Effector CD8-positive, alpha-beta T cell (primary cell): ENCODE data around the gene PCDHA7.
"Not testable (repeated sequence)": the region's sequence is repeated elsewhere in the genome, so short reads cannot be mapped to it uniquely, and the experiment has no call there.

ENCODE experiments used
- DNase-seq: peaks from one replicate; lab custom pipeline; 2025; lab: John Stamatoyannopoulos, UW
- total RNA-seq, 4 experiments: gene quantifications; one replicate each; lab custom pipeline; 2026; lab: John Stamatoyannopoulos, UW

Gene PCDHA7, protein sequence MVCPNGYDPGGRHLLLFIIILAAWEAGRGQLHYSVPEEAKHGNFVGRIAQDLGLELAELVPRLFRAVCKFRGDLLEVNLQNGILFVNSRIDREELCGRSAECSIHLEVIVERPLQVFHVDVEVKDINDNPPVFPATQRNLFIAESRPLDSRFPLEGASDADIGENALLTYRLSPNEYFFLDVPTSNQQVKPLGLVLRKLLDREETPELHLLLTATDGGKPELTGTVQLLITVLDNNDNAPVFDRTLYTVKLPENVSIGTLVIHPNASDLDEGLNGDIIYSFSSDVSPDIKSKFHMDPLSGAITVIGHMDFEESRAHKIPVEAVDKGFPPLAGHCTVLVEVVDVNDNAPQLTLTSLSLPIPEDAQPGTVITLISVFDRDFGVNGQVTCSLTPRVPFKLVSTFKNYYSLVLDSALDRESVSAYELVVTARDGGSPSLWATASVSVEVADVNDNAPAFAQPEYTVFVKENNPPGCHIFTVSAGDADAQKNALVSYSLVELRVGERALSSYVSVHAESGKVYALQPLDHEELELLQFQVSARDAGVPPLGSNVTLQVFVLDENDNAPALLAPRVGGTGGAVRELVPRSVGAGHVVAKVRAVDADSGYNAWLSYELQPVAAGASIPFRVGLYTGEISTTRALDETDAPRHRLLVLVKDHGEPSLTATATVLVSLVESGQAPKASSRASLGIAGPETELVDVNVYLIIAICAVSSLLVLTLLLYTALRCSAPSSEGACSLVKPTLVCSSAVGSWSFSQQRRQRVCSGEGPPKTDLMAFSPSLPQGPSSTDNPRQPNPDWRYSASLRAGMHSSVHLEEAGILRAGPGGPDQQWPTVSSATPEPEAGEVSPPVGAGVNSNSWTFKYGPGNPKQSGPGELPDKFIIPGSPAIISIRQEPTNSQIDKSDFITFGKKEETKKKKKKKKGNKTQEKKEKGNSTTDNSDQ
- 0 to 0.29 (median 0) reads per million in 4 experiments for total RNA-seq

DNA sequence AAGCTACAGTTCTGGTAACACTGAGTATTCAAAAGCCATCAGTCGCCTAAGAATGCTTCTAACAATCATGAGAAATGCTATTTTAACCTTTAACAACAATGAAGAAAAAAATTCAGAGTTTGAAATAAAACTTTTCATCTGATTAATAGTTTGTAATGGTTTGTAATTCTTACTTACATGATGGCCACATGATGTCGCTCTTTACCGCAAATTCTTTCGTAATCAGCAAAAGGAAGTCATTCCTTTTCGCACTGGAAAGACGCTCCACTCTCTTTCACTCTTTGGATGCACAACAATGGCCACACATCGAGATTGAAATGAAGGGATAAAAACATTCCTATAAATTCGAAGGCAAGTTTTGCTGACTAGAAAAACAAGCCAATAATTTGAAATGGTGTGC, at the start of gene PCDHA7:
Gene PCDHA7, plus strand, starts transcription at position 277 of the 400 bp plus-strand sequence. Its CDS starts 115 bp downstream, at position 392.
- DNase-seq: no peak

DNA sequence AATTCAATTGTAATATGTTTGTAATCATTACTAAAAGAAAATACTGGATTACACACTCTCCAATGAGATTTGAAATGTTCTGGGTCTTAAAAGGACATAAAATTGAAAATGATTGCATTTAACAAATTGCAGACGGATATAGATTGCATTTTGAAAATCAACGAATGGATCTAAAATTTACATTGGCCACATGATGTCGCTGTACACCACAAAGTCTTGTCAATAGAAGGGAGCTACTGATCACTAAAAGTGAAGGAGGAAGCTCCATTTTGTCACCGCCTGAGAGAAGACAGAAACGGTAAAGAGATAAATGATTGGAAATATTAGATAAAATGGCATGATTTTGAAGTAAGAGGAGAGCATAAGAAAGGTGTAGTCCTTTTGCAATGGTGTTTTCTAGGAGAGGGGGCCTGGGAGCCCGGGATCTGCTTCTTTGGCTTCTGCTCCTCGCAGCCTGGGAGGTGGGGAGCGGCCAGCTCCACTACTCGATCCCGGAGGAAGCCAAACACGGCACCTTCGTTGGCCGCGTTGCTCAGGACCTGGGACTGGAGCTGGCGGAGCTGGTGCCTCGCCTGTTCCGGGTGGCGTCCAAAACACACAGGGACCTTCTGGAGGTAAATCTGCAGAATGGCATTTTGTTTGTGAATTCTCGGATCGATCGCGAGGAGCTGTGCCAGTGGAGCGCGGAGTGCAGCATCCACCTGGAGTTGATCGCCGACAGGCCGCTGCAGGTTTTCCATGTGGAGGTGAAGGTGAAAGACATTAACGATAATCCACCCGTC, 48.0 kb upstream of the PCDHA7 start, which contains the start of gene PCDHA1:
Gene PCDHA1, plus strand, starts transcription at position 236 of the 782 bp plus-strand sequence.
- DNase-seq: no peak

- not testable (repeated sequence) for DNase-seq
Measured at GRCh38 chr5:140787422-140787821, 46.6 kb upstream of the PCDHA7 start.

- not testable (repeated sequence) for DNase-seq
Measured at GRCh38 chr5:140787849-140788504, 46.1 kb upstream of the PCDHA7 start.

DNA sequence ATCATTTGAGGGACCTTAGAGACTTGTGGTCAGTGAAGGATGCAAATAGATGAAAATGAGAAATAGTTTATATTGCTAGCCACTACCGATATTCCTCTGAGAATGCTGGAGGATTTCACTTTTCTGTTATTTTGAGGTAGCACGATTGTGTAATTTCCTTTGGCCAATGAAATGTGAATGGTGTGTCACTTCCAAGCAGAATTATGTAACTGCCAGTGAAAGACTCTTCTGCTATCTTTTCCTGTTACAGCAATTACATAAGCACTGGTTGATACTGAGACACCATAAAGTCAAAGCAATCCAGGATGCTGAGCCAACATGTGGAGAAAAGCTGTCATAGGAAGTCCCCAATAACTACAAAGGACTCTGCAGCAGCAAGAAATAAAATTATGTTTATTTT, 43.0 kb upstream of the PCDHA7 start:
- no peak for DNase-seq

DNA sequence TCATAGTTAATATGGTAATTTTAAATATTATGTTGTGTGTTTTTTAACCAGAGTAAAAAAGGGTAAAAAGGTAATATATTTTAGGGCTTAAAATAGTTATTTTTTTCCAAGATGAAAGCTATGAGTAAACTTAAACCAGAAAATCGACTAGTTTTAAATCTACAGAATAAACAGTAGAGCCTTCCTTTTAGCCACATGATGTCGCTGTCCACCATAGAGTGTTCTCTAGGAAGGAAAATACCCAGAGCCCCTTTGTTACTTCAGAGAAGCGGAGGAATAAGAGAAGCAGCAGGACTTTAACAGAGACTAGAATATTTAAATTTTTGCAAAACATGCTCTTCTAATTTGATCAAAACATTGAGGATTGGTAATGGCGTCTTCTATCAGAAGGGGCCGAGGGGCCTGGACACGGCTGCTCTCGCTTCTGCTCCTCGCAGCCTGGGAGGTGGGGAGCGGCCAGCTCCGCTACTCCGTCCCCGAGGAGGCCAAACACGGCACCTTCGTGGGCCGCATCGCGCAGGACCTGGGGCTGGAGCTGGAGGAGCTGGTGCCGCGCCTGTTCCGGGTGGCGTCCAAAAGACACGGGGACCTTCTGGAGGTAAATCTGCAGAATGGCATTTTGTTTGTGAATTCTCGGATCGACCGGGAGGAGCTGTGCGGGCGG, 39.3 kb upstream of the PCDHA7 start, which contains the start of gene PCDHA2:
Gene PCDHA2, plus strand, starts transcription at position 258 of the 664 bp plus-strand sequence.
- no peak for DNase-seq

DNA sequence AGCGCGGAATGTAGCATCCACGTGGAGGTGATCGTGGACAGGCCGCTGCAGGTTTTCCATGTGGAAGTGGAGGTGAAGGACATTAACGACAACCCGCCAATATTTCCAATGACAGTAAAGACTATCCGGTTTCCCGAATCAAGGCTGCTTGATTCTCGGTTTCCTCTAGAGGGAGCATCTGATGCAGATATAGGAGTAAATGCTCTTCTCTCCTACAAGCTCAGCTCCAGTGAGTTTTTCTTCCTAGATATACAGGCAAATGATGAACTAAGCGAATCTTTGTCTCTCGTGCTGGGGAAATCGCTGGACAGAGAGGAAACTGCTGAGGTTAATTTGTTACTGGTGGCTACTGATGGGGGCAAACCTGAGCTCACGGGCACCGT, 38.8 kb upstream of the PCDHA7 start:
- DNase-seq: no peak

- DNase-seq: not testable (repeated sequence)
Measured at GRCh38 chr5:140796072-140796717, 37.9 kb upstream of the PCDHA7 start.

DNA sequence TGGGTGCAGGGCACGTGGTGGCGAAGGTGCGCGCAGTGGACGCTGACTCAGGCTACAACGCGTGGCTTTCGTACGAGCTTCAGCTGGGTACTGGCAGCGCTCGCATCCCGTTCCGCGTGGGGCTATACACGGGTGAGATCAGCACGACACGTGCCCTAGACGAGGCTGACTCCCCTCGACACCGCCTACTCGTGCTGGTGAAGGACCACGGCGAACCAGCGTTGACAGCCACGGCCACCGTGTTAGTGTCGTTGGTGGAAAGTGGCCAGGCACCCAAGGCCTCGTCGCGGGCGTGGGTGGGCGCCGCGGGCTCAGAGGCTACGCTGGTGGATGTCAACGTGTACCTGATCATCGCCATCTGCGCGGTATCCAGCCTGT, 37.4 kb upstream of the PCDHA7 start:
- DNase-seq: no peak

DNA sequence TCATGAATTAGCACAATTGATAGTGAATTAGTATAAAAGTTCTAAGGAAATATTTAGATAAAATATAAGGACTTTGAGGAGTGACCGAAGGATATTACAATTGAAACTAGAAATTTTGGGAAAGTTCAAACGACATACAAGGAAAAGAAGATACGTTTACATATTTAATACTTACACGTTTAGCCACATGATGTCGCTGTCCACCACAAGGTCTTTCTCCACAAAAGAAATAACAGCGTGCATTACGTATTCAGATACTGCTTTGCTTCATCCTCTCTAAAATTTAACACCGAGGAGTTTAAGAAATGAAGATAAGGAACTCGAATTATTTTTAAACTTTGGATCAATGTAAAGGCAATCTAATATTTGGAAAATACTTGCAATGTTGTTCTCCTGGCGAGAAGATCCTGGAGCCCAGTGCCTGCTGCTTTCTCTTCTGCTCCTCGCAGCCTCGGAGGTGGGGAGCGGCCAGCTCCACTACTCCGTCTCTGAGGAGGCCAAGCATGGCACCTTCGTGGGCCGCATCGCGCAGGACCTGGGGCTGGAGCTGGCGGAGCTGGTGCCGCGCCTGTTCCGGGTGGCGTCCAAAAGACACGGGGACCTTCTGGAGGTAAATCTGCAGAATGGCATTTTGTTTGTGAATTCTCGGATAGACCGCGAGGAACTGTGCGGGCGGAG, 33.1 kb upstream of the PCDHA7 start, which contains the start of gene PCDHA3:
Gene PCDHA3, plus strand, starts transcription at position 242 of the 678 bp plus-strand sequence.
- no peak for DNase-seq

DNA sequence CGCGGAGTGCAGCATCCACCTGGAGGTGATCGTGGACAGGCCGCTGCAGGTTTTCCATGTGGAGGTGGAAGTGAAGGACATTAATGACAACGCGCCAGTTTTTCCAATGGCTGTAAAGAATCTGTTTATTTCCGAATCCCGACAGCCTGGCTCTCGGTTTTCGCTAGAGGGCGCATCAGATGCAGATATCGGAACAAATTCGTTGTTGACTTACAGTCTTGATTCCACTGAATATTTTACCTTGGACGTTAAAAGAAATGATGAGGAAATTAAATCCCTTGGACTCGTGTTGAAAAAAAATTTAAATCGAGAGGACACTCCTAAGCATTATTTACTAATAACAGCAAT, 32.6 kb upstream of the PCDHA7 start:
- DNase-seq: no peak

DNA sequence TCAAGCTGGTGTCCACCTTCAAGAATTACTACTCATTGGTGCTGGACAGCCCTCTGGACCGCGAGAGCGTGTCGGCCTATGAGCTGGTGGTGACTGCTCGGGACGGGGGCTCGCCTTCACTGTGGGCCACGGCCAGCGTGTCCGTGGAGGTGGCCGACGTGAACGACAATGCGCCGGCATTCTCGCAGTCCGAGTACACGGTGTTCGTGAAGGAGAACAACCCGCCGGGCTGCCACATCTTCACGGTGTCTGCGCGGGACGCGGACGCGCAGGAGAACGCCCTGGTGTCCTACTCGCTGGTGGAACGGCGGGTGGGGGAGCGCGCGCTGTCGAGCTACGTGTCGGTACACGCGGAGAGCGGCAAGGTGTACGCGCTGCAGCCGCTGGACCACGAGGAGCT, 31.7 kb upstream of the PCDHA7 start:
- DNase-seq: not testable (repeated sequence)

- no peak for DNase-seq
Measured at GRCh38 chr5:140802781-140803271, 31.2 kb upstream of the PCDHA7 start.

DNA sequence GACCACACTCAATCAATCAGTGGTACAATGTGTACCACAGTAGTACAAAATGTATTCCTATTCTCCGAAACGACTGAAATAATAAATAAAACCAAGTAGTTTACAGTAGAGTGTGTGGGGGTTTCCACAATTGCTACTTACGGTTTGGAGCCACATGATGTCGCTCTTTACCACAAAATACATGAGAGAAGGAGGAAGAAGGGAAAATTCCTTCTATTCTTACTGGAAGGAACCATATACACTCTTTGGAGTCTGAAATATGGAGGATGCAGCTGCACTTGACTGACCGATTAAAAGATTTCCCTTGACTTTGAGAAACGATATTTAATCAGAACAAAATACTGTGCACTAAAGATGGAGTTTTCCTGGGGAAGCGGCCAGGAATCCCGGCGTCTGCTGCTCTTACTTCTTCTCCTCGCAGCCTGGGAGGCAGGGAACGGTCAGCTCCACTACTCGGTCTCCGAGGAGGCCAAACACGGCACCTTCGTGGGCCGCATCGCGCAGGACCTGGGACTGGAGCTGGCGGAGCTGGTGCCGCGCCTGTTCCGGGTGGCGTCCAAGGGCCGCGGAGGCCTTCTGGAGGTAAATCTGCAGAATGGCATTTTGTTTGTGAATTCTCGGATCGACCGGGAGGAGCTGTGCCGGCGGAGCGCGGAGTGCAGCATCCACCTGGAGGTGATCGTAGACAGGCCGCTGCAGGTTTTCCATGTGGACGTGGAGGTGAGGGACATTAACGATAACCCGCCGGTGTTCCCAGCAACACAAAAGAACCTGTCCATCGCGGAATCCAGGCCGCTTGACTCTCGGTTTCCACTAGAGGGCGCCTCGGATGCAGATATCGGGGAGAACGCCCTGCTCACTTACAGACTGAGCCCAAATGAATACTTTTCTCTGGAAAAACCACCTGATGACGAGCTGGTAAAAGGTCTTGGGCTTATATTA, 27.0 kb upstream of the PCDHA7 start, which contains the start of gene PCDHA4:
Gene PCDHA4, plus strand, starts transcription at position 235 of the 942 bp plus-strand sequence.
- DNase-seq: no peak

DNA sequence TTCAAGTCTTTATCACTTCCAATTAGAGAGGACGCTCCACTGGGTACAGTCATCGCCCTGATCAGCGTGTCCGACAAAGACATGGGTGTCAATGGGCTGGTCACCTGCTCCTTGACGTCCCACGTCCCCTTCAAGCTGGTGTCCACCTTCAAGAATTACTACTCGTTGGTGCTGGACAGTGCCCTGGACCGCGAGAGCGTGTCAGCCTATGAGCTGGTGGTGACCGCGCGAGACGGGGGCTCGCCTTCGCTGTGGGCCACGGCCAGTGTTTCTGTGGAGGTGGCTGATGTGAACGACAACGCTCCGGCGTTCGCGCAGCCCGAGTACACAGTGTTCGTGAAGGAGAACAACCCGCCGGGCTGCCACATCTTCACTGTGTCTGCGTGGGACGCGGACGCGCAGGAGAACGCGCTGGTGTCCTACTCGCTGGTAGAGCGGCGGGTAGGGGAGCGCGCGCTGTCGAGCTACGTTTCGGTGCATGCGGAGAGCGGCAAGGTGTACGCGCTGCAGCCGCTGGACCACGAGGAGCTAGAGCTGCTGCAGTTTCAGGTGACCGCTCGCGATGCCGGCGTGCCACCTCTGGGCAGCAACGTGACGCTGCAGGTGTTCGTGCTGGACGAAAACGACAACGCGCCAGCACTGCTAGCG, 25.7 kb upstream of the PCDHA7 start:
- DNase-seq: not testable (repeated sequence)

DNA sequence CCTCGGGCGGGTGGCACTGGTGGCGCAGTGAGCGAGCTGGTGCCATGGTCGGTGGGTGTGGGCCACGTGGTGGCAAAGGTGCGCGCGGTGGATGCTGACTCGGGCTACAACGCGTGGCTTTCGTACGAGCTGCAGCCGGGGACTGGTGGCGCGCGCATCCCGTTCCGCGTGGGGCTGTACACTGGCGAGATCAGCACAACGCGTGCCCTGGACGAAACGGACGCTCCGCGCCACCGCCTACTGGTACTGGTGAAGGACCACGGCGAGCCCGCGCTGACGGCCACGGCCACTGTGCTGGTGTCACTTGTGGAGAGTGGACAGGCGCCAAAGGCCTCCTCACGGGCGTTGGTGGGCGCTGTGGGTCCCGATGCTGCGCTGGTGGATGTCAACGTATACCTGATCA, 25.2 kb upstream of the PCDHA7 start:
- no peak for DNase-seq
